Ecto neural progenitor cell (in vitro differentiated cells): Measurements from ENCODE around the gene ABLIM1.

Experiments used
- DNase-seq: peaks from one replicate; pipeline ENCODE4 v3.0.0-alpha.2; 2018; ENCODE audit warnings: low spot score

Gene ABLIM1

DNA sequence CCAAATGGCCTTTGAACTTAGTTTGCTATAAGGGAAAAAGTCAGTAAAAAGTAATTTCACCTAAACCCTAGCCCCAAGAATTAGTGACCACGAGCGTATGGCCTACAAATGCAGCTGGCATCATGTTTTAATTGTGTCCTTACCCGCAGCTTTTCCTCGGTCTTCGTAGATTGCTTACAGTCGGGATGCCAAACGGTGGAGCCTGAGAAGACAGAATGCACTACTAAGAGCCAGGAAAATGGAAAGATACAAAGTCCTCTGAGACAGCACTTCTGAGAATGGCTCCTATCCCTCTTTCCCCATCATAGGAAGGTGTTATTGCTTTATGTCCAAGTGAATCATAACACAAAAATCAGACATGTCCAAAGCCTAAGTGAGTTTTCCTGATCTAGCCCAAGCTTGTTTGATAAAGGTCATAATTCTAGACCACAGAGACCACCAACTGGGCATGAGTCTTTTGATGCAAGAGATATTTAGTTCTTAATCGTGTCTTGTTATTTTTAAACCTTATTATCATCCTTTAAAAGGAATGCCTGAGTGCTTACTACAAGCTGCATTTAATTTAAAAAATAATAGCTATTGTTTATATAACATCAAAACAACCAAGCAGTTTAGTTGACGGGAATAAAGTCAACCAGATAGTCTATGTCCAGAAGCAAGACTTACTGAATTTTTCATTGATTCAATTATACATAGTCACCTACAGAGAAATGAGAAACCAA lies 170.1 kb downstream of the ABLIM1 start:
- DNase-seq = no peak

- DNase-seq = no peak
Measured at GRCh38 chr10:114486938-114487814, 170.9 kb downstream of the ABLIM1 start.

GRCh38 chr10:114485696-114486400 lies 172.2 kb downstream of the ABLIM1 start:
- no peak for DNase-seq

DNA sequence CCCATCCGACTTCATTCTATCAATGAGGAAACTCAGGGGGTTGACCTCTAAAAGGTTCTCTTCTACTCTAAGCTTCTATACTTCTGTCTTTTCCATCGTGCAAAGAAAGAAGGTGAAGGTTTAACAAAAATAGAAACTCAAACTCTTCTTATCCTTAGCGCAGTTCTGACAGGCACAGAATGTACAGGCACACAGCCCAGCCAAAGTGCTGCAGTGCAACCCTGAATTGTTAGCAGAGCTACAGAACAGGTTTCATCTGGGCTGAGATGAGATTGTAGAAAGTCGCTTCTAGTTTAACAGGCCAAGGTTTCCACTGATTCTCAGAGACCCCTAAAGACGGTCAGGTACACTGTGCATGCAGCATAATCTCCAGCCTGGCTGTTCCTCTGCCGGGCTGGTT lies 174.5 kb downstream of the ABLIM1 start:
- DNase-seq = no peak

DNA sequence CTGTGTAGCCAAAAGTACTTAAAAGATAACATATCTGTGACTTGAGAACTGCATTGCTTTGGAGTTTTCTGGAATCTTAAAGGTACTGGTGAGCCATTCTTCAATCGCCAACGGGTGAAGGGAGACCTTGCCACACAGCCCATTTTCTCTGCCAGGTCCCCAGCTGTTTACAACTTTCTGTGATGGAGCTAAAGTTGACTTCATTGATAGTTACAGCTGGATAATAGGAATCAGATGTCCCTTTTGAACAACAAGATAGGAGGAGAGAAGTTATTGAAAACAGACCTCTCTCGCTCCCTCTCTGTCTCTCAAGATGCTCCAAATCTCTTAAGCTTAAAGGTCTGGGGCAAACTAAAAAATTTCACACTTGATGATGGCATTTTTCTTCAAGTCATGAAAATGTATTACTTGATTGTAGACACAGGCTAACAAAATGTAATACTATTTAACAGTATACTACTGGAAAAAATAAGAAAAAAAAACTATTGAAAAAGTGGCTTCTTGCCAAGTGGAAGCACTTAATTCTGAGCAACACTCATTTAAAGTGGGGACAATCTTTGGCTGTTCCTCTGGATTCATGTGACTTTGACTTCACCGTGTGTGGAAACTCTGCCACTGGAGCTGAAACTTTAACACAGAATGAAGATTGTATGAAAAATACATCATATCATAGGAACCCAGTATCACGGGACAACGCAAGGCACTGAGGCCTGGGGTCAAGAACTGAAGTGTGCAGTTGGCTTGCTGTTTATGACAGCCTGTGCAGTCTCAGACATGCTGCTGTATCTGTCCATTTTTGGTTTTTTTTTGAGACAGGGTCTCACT lies 175.4 kb downstream of the ABLIM1 start:
- DNase-seq = no peak

- no peak for DNase-seq
Measured at GRCh38 chr10:114481055-114481454, 177.0 kb downstream of the ABLIM1 start.

GRCh38 chr10:114479836-114480235 lies 178.2 kb downstream of the ABLIM1 start:
- no peak for DNase-seq

GRCh38 chr10:114479307-114479706 lies 178.8 kb downstream of the ABLIM1 start:
- no peak for DNase-seq

- no peak for DNase-seq
Measured at GRCh38 chr10:114478281-114478680, 179.8 kb downstream of the ABLIM1 start.

DNA sequence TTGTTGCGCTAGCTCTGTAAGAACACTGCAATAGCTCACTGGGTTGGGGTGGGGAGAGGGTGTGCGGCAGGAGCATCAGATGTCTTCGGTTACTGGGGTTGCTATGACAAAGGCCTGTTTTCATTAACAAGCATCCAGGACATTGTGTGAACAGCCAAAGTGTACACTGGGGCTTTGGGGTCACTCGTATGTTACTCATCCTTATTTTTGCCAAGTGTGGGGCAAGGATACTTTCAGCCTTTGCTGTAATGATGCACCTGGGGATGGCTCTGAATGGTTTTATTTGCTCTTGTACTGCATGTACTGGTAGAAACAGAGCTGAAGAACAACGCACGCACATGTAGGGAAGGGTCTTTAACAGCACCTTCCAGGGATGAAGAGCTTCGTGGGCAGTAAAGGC lies 180.8 kb downstream of the ABLIM1 start:
- no peak for DNase-seq

GRCh38 chr10:114474989-114475388 lies 183.1 kb downstream of the ABLIM1 start:
- no peak for DNase-seq

DNA sequence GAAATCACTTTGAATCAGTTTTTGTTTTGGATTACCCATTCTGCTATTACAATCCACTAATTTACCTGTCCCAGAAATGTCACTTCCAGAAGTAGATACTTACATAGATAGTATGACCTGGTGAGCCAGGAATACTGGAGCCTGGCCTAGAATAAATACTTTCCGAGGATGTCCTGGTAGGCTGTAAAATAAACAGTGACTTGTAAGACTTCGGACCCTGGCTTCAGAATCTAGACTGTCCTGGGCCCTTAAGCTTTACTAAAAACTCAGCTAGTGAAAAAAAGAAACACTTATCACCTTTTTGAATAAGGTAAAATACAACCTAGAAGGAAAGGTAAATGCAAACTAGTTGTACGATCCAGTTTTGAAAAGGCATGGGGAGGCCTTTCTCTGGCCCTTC lies 184.3 kb downstream of the ABLIM1 start:
- DNase-seq = no peak

- DNase-seq = no peak
Measured at GRCh38 chr10:114472877-114473253, 185.2 kb downstream of the ABLIM1 start.

GRCh38 chr10:114471906-114472876 lies 185.9 kb downstream of the ABLIM1 start:
- DNase-seq = no peak

GRCh38 chr10:114470956-114471905 lies 186.8 kb downstream of the ABLIM1 start:
- DNase-seq = peak; percentile 59

- no peak for DNase-seq
Measured at GRCh38 chr10:114470361-114470760, 187.7 kb downstream of the ABLIM1 start.

GRCh38 chr10:114458955-114459354 lies 199.1 kb downstream of the ABLIM1 start:
- DNase-seq = peak; percentile 70

DNA sequence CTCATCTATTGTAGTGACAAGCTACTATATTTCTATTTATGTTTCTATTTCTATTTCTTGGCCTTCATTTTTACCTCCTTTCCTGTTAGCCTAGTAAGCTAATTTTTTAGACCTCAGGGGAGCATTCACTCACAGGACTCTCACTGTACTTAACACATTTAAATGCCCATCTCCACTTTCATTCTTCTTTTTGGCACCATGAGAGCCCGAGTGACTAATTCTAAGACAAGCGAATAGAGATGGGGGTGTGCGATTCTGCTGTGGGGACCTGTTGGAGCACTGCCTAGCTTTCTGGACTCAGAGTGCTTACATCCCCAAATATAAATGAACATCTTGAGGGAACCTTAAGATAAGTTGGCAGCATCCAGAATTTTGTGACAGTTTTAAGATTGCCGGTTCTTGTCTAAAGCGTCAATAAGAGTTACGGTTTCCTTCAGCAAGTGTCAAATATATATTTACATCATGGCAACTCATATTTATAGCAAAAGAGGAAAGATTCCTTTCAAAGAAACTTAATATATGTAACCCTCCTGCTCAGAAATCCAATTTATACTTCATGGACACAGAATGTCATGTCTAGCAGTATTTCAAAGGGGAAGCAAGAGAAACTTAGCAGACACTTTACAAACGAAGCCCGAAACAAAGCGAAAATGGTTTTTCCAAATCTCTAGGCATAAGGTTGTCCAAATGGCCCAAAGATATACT lies 199.7 kb downstream of the ABLIM1 start:
- DNase-seq = no peak

GRCh38 chr10:114453576-114453975 lies 204.5 kb downstream of the ABLIM1 start:
- no peak for DNase-seq
